ENCODE measurements around the gene PDXK.
A peak's percentile ranks its signal among the peaks of the same experiment; 100 is the strongest.

PDXK gene

GRCh38 chr21:43737158-43737950 lies 18.4 kb downstream of the PDXK start:
- TF ChIP-seq TAF1 (IDR thresholded peaks at IDR 0.05; ENCODE audit: borderline replicate concordance, low read depth, low read length) (no peak), POLR2AphosphoS5 (IDR thresholded peaks at IDR 0.05; ENCODE audit: low read depth, low read length) (no peak), POLR2A (IDR thresholded peaks at IDR 0.05; ENCODE audit: low read depth, low read length) (no peak)
- FAIRE-seq (no peak), DNase-seq (ENCODE audit: insufficient read length) (no peak)

- FAIRE-seq = no peak
- no peak for TF ChIP-seq POLR2AphosphoS5 (IDR thresholded peaks at IDR 0.05; ENCODE audit: low read depth, low read length)
- no peak for TF ChIP-seq POLR2A (IDR thresholded peaks at IDR 0.05; ENCODE audit: low read depth, low read length)
- no peak for TF ChIP-seq TAF1 (IDR thresholded peaks at IDR 0.05; ENCODE audit: borderline replicate concordance, low read depth, low read length)
- no peak for DNase-seq (ENCODE audit: insufficient read length)
These were observed 20.9 kb downstream of the PDXK start for GRCh38 chr21:43739621-43740435.

- no peak for DNase-seq (ENCODE audit: insufficient read length)
- TF ChIP-seq POLR2A (IDR thresholded peaks at IDR 0.05; ENCODE audit: low read depth, low read length) = no peak
- no peak for TF ChIP-seq TAF1 (IDR thresholded peaks at IDR 0.05; ENCODE audit: borderline replicate concordance, low read depth, low read length)
- TF ChIP-seq POLR2AphosphoS5 (IDR thresholded peaks at IDR 0.05; ENCODE audit: low read depth, low read length) = no peak
- FAIRE-seq = no peak
These were observed 21.7 kb downstream of the PDXK start for GRCh38 chr21:43740497-43741156.

DNA sequence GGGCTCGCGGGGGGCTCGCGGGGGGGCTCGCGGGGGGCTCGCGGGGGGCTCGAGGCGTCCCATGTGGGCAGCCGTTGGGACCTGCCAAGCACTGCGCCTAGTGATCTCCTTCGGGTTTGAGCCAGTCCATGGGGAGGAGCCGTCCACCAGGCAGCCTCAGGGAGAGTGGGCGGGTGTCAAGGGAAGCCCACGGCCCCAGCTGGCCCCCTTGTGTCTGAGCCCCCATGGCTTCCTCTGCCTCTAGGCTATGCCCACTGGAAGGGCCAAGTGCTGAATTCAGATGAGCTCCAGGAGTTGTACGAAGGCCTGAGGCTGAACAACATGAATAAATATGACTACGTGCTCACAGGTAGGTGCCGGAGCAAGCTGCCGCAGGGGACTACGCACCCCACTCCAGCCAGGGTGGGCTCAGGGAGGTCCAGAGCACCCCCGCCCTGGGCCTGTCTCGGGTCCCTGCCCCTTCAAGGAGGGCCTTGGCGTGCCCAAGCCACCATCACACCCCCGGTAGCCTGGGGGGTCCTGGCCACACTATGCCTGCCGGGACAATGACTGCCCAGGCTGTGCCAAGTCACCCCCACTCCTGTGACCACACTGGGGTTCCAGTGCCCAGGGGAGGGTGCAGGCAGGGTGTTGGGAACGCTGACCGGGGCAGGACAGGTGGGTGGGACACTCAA lies 22.6 kb downstream of the PDXK start:
- FAIRE-seq = no peak
- TF ChIP-seq POLR2AphosphoS5 (IDR thresholded peaks at IDR 0.05; ENCODE audit: low read depth, low read length) = no peak
- no peak for DNase-seq (ENCODE audit: insufficient read length)

DNA sequence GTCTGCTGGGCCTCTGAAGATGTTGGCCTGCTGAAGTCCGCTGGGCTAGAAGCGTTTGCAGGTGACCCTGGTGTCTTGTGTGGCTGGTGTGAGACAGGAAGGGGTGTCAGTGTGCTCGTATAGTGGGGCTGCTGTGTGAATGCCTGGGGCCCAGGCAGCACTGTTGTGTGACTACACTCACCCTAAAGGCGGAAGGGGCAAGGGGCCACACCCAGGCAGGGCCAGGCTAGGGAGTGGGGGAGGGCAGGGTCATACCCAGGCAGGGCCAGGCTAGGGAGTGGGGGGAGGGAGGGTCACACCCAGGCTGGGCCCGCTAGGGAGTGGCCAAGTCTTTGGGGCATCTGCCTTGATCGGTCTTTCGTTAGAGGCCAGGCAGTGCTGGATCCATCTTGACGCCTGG lies 25.0 kb downstream of the PDXK start:
- FAIRE-seq (no peak), DNase-seq (ENCODE audit: insufficient read length) (no peak)
- TF ChIP-seq POLR2A (IDR thresholded peaks at IDR 0.05; ENCODE audit: low read depth, low read length) = no peak
- TF ChIP-seq TAF1 (IDR thresholded peaks at IDR 0.05; ENCODE audit: borderline replicate concordance, low read depth, low read length) = no peak
- no peak for TF ChIP-seq POLR2AphosphoS5 (IDR thresholded peaks at IDR 0.05; ENCODE audit: low read depth, low read length)

- FAIRE-seq (no peak), DNase-seq (ENCODE audit: insufficient read length) (no peak)
- TF ChIP-seq TAF1 (IDR thresholded peaks at IDR 0.05; ENCODE audit: borderline replicate concordance, low read depth, low read length) (no peak), POLR2A (IDR thresholded peaks at IDR 0.05; ENCODE audit: low read depth, low read length) (no peak), POLR2AphosphoS5 (IDR thresholded peaks at IDR 0.05; ENCODE audit: low read depth, low read length) (no peak)
These were observed 25.8 kb downstream of the PDXK start for GRCh38 chr21:43744725-43745124.

DNA sequence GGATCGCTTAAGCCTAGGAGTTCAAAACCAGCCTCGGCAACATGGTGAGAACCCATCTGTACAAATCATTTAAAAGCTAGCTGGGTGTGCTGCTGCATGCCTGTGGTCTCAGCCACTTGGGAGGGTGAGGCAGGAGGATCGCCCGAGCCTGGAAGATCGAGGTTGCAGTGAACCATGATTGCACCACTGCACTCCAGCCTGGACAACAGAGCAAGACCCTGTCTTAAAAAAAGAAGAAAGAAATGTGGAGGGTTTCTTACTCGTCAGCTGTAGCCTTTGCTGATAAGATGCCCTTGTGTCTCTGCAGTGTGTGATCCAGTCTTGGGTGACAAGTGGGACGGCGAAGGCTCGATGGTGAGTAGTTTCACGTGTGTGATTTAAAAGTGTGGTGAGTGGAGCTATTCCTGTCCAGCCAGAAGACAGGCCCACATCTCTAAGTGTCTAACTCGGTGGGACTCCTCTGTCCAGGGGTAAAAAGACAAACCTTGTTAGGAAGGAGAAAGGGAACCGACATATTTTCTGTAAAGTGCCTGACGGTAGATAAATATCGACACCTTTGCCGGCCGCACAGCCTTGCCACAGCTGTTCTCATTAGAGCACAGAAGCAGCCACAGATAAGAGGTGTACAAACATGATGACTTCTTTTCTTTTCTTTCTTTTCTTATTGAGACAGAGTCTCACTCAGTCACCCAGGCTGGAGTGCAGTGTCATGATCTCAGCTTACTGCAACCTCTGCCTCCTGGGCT lies 27.0 kb downstream of the PDXK start:
- DNase-seq (ENCODE audit: insufficient read length) = no peak
- no peak for FAIRE-seq
- TF ChIP-seq POLR2A (IDR thresholded peaks at IDR 0.05; ENCODE audit: low read depth, low read length) = no peak
- TF ChIP-seq TAF1 (IDR thresholded peaks at IDR 0.05; ENCODE audit: borderline replicate concordance, low read depth, low read length) = no peak
- TF ChIP-seq POLR2AphosphoS5 (IDR thresholded peaks at IDR 0.05; ENCODE audit: low read depth, low read length) = no peak

DNA sequence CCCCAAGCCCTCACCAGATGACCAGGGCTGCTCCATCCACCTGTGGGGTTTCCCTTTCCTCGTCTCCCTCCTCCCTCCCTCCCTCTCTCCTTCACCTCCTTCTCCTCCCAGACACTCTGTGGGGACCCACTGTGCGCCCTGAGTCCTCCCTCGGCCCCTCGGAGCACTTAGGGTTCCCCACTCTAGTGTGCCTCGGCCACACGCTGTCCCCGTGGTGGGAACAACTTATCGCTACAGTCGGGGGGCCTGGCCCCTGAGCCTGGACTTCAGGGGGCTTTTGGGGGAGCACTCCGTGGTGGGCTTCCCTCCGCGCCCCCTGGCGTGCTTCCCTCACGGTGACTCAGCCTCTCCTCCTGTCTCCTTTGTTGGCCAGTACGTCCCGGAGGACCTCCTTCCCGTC lies 29.7 kb downstream of the PDXK start:
- no peak for TF ChIP-seq TAF1 (IDR thresholded peaks at IDR 0.05; ENCODE audit: borderline replicate concordance, low read depth, low read length)
- TF ChIP-seq POLR2AphosphoS5 (IDR thresholded peaks at IDR 0.05; ENCODE audit: low read depth, low read length) = no peak
- TF ChIP-seq POLR2A (IDR thresholded peaks at IDR 0.05; ENCODE audit: low read depth, low read length) = no peak
- DNase-seq (ENCODE audit: insufficient read length) (no peak), FAIRE-seq (no peak)

- no peak for FAIRE-seq
- TF ChIP-seq TAF1 (IDR thresholded peaks at IDR 0.05; ENCODE audit: borderline replicate concordance, low read depth, low read length) (no peak), POLR2AphosphoS5 (IDR thresholded peaks at IDR 0.05; ENCODE audit: low read depth, low read length) (no peak), POLR2A (IDR thresholded peaks at IDR 0.05; ENCODE audit: low read depth, low read length) (no peak)
- no peak for DNase-seq (ENCODE audit: insufficient read length)
These were observed 30.8 kb downstream of the PDXK start for GRCh38 chr21:43749651-43750262.

- FAIRE-seq = no peak
- DNase-seq (ENCODE audit: insufficient read length) = no peak
- no peak for TF ChIP-seq POLR2A (IDR thresholded peaks at IDR 0.05; ENCODE audit: low read depth, low read length)
- no peak for TF ChIP-seq TAF1 (IDR thresholded peaks at IDR 0.05; ENCODE audit: borderline replicate concordance, low read depth, low read length)
- TF ChIP-seq POLR2AphosphoS5 (IDR thresholded peaks at IDR 0.05; ENCODE audit: low read depth, low read length) = peak; percentile 41; the same call in 1 of the 2 replicates
These were observed 31.6 kb downstream of the PDXK start for GRCh38 chr21:43750339-43751033.

Measured in GM12892 (cell line).